RWPE1 (cell line): ENCODE data around the gene THSD4.

Source experiments
- CTCF ChIA-PET: fragments of 350-600 bp; sonication (Branson Sonifier 250); formaldehyde crosslinking; extraction: SDS; loops from one replicate; lab custom pipeline; 2021; lab: Yijun Ruan, JAX
- POLR2A ChIA-PET: fragments of 400-600 bp; formaldehyde crosslinking; extraction: SDS; loops from one replicate; lab custom pipeline; 2020; ENCODE audit warnings: antibody characterized with exemption; ENCODE audit not compliant: low non-redundant PET; lab: Yijun Ruan, JAX
- DNase-seq: peaks from one replicate; pipeline ENCODE4 v3.0.0; 2012; ENCODE audit warnings: low spot score
- H3K27ac ChIP-seq: fragments of 450-650 bp; 2 replicates; pipeline ENCODE4 v1.5.1; 2017
- CTCF ChIP-seq: fragments of 450-650 bp; conservative IDR thresholded peaks from 2 replicates; pipeline ENCODE4 v1.5.1; 2017; ENCODE audit warnings: low read depth, mild to moderate bottlenecking

The THSD4 gene

GRCh38 chr15:71325481-71325880, 210.2 kb downstream of the THSD4 start:
- POLR2A ChIA-PET = no interaction called here

GRCh38 chr15:71328453-71328852, 213.2 kb downstream of the THSD4 start:
- no peak overlapping the region for H3K27ac ChIP-seq
- no peak for TF ChIP-seq CTCF
- ChIA-PET CTCF (interaction anchor here (0.8 kb wide), 1 partner anchor 217 kb away, joined by 3 read pairs; no protein-coding TSS in a partner anchor), POLR2A (interaction anchor here (0.9 kb wide), 1 partner anchor 9 kb away, joined by 3 read pairs; no protein-coding TSS in a partner anchor)
- DNase-seq = no peak

More at GRCh38 chr15:71325481-71325880, 210.2 kb downstream of the THSD4 start:
- DNase-seq = peak; percentile 20
- no peak for TF ChIP-seq CTCF
- CTCF ChIA-PET = no interaction called here
- H3K27ac ChIP-seq = no peak overlapping the region

GRCh38 chr15:71329041-71329440, 213.8 kb downstream of the THSD4 start:
- ChIA-PET CTCF (no interaction called here), POLR2A (interaction anchor here (0.9 kb wide), 1 partner anchor 8 kb away, joined by 3 read pairs; no protein-coding TSS in a partner anchor)
- no peak for TF ChIP-seq CTCF
- DNase-seq = no peak
- peak overlapping the region; percentile 44 for H3K27ac ChIP-seq

- ChIA-PET CTCF (interaction anchor here (0.6 to 1.0 kb wide), 2 partner anchors 16 to 894 kb away, joined by 3 to 4 read pairs; no protein-coding TSS in a partner anchor), POLR2A (no interaction called here)
- DNase-seq = peak; percentile 65
- TF ChIP-seq CTCF = no peak
- peak overlapping the region; percentile 44 for H3K27ac ChIP-seq
Observed at GRCh38 chr15:71329497-71330260, 214.4 kb downstream of the THSD4 start.

GRCh38 chr15:71330638-71331162, 215.4 kb downstream of the THSD4 start:
- CTCF ChIA-PET = no interaction called here
- TF ChIP-seq CTCF = no peak

GRCh38 chr15:71331173-71331572, 215.9 kb downstream of the THSD4 start:
- ChIA-PET CTCF (no interaction called here), POLR2A (no interaction called here)
- no peak overlapping the region for H3K27ac ChIP-seq
- no peak for TF ChIP-seq CTCF
- no peak for DNase-seq

More at GRCh38 chr15:71330638-71331162, 215.4 kb downstream of the THSD4 start:
- DNase-seq = no peak
- POLR2A ChIA-PET = no interaction called here
- no peak overlapping the region for H3K27ac ChIP-seq
